NCI-H2196 (cell line): ENCODE data around the gene BPNT1.
"Not testable (repeated sequence)": the region's sequence is repeated elsewhere in the genome, so short reads cannot be mapped to it uniquely, and the experiment has no call there.

Experiments
- DNase-seq: peaks from one replicate; lab custom pipeline; 2025; ENCODE audit not compliant: unreplicated experiment; lab: John Stamatoyannopoulos, UW

The BPNT1 gene

GRCh38 chr1:220084460-220084859 is 5.1 kb downstream of the BPNT1 start:
- no peak for DNase-seq

GRCh38 chr1:220077887-220078286 is 11.7 kb downstream of the BPNT1 start:
- DNase-seq: no peak

- no peak for DNase-seq
These were observed 12.5 kb downstream of the BPNT1 start for GRCh38 chr1:220076861-220077762.

- DNase-seq: no peak
These were observed 22.1 kb downstream of the BPNT1 start for GRCh38 chr1:220067269-220068204.

GRCh38 chr1:220062629-220063028 is 27.0 kb downstream of the BPNT1 start:
- no peak for DNase-seq

GRCh38 chr1:220060876-220061275 is 28.7 kb downstream of the BPNT1 start:
- DNase-seq: no peak

GRCh38 chr1:220056374-220056773 is 33.2 kb downstream of the BPNT1 start:
- DNase-seq: no peak

- peak; percentile 96 for DNase-seq
These were observed 43.3 kb downstream of the BPNT1 start, which contains the start of gene EPRS1 for GRCh38 chr1:220046052-220046930. EPRS1 (minus strand) TSS chr1:220046505; CDS start chr1:220046388, 117 bp downstream.

- no peak for DNase-seq
These were observed 44.1 kb downstream of the BPNT1 start for GRCh38 chr1:220045356-220046051.

GRCh38 chr1:220044678-220045355 is 44.8 kb downstream of the BPNT1 start:
- no peak for DNase-seq

- no peak for DNase-seq
These were observed 45.9 kb downstream of the BPNT1 start for GRCh38 chr1:220043646-220044045.

GRCh38 chr1:220040028-220040596 is 49.5 kb downstream of the BPNT1 start:
- no peak for DNase-seq

GRCh38 chr1:220038640-220039039 is 50.9 kb downstream of the BPNT1 start:
- no peak for DNase-seq

GRCh38 chr1:220037810-220038209 is 51.8 kb downstream of the BPNT1 start:
- not testable (repeated sequence) for DNase-seq

- DNase-seq: no peak
These were observed 56.7 kb downstream of the BPNT1 start for GRCh38 chr1:220032911-220033310.

- DNase-seq: no peak
These were observed 58.3 kb downstream of the BPNT1 start for GRCh38 chr1:220031287-220031686.

GRCh38 chr1:220028346-220028895 is 61.2 kb downstream of the BPNT1 start:
- DNase-seq: no peak

- DNase-seq: no peak
These were observed 70.5 kb downstream of the BPNT1 start for GRCh38 chr1:220019071-220019470.

GRCh38 chr1:220013497-220013896 is 76.1 kb downstream of the BPNT1 start:
- no peak for DNase-seq
